A172 (cell line): Measurements from ENCODE around the gene UPK1B. TPM values are rescaled to one million over a fixed set of nuclear protein-coding genes. Genes with fewer than 3 reads are reported as not detected.
"Not testable (repeated sequence)": the region's sequence is repeated elsewhere in the genome, so short reads cannot be mapped to it uniquely, and the experiment has no call there.

Source experiments
- DNase-seq: peaks from one replicate; pipeline ENCODE4 v3.0.0-alpha.2; 2015; ENCODE audit warnings: low spot score
- total RNA-seq: library from RNA; depleted of rRNA; stranded (reverse); fragments of >200 nt; shearing (Covaris generic); gene quantifications from 2 replicates; pipeline ENCODE4 v1.2.3, GENCODE V29; 2014

The UPK1B gene
- total RNA-seq, 1 experiment from 2014 or later, result not detected

DNA sequence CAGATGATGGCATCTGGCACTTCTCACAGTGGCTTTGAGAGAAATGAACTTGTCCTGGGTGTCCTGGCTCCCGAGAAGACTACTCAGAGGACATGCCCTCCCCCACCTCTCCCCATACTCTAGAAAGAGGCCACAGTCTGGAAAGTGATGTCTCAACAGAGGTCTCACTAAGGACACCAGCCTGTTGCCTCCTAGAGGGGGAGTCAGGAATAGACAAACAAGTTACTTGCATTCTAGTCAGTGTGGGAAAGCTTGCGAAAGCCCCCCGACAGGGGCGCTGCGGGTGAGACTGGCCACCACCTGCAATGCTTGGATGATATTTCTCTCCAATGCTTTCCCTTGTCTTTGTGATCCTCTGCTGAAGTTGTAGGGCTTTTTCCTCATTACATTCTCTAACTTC lies 50.1 kb downstream of the UPK1B start:
- no peak for DNase-seq

DNA sequence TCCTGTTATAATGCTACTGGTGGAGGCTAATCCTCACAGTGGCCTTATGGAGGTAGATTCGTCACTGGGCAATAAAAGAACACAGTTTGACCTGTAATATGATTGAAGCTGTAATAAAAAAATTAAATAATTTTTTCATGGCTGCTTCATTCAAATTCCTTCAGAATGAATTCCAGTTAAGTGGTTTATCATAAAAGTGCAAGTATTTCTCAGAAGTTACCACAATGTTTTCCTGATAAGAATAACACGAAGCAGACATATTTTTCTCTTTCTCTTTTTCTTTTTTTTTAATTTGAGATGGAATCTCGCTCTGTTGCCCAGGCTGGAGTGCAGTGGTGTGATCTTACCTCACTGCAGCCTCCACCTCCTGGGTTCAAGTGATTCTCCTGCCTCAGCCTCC lies 51.7 kb downstream of the UPK1B start:
- no peak for DNase-seq

DNA sequence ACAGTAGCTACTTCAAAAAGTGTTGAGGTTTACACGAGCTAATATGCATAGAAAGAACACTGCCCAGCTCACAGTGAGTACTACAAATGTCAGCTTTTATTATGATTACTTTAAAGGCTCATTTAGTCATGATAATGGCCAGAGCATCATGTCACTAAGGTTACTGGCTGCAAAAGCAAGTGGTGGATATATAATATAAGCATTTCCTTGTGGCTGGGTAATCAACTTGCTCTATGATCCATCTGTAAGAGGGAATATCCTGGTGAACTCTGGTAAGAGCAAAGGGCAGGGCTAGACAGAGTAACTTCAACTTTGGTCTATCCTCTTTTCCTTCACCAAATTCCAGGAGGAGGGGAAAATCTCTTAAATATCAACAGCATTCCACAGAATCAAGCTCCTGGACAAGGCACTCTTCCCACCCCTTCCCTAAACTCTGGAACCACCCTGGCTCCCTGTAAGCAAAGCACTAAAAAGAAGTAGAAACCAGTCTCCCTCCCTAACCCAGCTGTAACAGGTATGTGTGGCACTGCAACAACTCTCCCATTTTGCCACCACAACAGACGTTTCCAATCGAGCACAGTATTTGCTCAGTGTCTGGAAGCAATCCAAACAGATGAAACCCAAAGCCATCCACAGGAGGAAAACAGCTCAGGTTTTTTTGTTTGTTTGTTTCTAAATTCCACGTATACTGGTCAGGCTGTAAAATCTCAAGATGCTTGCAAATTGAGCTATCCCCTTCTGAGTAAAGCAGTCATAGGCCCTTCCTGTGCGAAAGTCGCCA lies 53.9 kb downstream of the UPK1B start:
- no peak for DNase-seq

DNA sequence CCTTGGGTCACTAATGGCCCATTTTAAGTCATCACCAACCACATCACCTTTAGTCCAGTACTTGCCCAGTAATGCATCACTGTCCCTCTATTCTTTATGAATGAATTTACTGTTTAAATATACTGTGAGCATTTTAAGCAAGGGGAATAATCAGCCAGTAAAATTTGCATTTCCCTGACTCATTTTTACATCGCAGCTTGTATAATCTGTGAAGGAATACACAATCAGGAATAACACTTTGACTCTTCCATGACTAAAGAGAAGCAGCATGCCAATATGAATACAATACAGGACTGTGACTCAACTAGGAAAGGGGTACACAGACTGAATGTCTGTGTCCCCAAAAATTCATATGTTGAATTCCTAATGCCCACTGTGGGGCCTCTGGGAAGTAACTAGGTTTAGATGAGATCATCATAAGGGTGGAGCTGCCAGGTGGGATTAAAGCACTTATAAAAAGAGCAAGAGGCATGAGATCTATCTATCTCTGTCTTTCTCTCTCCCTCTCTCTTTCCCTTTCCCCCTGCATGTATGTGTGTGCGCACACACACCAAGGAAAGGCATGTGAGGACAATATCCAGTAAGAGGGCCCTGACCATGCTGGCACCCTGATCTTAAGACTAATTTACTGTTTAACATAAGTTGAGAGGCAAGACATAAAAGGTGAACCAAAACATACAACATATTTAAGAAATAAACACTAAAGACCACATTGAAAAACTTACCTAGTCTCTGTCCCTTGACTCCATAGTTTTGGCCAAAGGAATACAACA lies 55.2 kb downstream of the UPK1B start:
- DNase-seq, result no peak

DNA sequence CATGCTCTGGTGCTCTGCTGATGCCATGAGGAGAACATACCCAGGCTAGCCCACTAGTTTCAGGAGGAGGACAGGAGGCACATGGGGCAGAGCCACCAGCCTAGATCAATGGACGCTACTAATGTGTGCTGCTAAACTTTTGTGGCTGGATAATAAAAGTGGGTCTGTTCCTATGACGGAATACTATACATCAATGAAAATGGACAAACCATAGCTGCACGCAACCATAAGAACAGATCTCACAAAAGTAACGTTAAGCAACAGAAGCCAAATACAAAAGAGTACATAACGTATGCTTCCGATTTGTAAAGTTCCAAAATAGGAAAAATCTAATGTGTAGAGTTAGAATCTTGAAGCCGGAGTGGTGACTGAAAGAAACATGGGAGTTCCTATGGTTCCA lies 55.8 kb downstream of the UPK1B start:
- no peak for DNase-seq

DNA sequence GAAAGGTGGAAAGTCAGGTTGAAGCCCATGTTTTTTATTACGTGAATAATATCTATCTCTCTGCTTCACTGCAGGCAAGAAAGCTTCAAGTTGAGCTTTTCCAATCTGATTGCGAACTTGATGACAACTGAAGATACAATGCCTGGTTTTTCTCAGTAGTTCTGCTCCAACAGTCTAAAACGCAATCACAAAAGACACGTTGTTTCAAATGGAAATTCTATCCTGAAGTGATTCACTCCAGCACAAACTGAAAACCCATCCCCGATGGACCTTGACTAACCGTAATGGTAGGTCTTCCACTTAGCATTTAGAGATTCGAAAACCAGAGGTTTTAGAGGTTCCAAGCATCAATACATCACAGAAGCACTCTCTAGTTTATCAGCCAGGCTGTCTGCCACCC lies 56.7 kb downstream of the UPK1B start:
- no peak for DNase-seq

DNA sequence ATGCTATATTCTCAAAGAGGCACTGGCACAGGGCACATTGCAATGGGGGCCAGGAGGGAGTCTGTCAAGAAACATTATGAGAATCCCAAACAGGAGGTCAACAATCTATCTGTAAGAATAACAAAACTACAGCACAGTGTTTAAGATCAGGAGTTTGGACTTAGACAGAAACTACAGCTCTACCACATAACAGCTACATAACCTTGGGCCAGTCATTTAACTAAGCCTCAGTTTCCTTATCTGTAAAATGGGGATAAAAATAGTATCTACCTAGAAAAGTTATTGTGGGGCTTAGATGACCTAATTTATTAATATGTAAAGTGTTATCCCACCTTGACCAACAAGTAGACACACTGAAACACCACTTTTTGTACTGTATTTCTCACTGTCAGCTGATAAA lies 57.3 kb downstream of the UPK1B start:
- no peak for DNase-seq

DNA sequence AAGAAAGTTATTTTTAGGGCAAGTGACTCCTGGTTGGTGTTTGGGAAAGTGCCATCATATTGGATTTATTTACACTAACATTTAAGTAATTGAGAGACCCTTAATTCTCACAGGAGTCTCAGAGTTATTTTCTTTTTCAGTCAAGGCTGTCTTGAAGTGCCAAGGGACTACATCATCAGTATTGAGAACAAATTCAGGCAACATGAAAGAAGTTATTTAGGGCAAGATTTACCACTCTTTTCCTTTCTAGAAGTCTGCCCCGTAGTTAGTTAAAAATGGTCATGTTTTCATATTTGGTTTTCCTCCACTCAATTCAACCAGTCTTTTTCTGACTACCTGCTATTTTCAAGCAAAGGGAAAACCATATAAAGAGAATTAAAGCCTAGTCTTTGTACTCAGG lies 61.2 kb downstream of the UPK1B start:
- DNase-seq, result no peak

DNA sequence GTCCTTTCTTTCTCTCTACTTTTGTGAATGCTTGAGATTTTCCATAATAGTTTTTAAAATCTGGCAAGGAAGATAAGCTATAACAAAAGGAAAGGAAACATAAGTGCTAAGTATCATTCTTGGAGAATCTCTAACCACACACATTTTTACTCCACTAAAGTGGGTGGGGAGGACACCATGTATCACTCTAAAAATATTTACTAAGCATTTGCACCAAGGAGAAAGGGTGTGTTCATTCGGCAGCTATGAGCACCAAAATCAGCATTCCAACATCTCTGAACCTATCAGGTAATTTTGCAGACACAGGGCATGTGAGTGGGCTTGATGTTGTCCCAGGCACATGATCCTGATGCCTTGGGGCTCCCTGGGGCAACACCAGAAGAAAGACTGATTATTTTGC lies 61.8 kb downstream of the UPK1B start:
- peak; percentile 73 for DNase-seq

DNA sequence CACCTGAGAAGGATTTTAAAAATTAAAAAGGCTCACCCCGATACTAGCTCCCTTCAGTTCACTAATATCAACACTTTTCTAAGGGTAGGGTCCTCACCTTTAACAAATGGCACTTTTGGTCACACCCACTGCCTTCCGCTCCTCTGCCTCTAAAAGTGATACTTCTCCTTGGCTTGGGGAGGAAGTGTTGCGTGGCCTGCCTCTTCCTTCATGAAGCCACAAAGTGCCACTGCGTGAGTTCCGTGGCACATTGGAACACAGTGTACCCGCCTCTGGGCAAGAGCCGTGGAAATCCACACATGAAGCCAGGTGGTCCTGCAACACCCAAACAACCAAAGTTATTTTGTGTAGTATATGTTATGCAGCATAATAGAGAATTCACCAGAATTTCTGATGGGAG lies 63.4 kb downstream of the UPK1B start:
- no peak for DNase-seq

DNA sequence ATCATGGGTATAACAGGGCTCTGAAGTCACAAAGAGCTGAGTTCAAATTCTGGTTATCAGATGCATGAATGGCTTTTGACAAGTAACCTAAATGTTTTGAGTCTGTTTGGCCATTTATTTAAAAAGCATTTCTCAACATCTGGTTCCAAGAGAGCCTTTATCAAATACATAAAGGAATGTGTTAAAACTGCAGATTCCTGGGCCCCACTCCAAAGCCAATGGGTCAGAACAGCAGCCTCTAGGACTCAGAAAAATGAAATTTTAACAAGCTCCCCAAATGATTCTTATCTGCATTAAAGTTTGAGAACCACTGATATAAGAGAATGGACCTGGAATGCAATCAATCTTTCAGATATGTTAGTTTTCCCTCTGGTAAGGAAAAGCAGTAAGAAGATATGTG lies 63.9 kb downstream of the UPK1B start:
- no peak for DNase-seq

DNA sequence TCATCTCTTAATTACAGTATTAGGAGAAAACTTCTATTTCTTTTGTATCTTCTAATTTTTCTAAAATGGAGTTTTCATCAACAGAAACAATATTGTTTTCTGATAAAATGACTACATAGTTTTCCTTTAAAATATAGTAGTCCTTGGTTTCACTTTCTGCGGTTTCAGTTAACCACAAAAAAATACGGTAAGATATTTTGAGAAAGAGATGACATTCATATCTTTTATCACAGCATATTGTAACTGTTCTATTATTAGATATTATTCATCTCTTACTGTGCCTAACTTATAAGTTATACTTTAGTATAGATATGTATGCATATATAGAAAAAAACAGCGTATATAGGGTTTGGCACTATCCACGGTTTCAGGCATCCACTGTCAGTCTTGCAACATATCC lies 65.0 kb downstream of the UPK1B start:
- DNase-seq, result no peak

DNA sequence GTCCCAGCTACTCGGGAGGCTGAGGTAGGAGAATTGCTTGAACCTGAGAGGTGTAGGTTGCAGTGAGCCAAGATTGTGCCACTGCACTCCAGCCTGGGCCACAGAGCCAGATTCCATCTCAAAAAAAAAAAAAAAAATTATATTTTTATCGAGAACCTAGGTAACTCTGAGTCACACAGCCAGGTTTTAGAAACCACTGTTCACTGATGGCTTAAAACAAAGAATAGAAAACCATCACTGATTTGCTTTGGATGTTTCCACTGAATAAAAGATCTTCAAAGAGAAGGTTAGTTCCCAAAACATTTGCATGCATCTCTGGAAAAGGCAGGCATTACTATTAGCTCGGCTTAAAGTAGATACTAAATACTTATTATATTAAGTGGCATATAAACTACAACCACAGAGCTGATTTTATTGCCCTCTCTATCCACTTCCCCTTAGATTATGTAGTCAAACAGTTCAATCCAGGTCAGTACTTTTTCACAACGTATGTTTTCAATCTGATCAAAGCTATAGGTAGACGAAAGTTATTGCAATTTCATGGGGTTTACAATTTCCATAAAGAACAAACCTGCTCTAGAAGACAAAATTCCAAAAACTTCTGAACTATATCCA lies 65.9 kb downstream of the UPK1B start:
- no peak for DNase-seq

DNA sequence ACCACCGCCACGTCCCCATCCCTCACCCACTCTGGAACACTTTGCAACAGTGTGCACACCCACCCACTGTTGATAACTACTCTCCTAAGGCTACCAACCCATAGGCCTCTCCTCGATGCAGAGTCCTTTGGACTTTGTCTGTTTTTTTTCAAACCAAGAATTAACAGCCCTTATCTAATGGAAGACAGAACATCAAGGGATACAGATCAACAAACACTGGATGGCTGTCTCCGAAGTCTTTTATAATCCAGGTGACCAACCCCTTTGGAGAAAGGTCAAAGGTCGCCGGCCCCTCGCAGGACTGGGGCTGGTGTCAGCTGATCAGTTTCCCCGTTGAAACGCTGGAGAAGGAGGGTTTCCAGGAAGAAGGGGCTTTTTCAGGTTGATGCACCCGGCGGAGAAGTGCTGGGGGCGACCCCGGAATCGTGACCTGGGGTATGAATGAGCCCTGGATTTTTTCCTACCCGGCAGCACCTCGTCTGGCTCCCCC lies 66.7 kb downstream of the UPK1B start:
- DNase-seq, result peak; percentile 13

DNA sequence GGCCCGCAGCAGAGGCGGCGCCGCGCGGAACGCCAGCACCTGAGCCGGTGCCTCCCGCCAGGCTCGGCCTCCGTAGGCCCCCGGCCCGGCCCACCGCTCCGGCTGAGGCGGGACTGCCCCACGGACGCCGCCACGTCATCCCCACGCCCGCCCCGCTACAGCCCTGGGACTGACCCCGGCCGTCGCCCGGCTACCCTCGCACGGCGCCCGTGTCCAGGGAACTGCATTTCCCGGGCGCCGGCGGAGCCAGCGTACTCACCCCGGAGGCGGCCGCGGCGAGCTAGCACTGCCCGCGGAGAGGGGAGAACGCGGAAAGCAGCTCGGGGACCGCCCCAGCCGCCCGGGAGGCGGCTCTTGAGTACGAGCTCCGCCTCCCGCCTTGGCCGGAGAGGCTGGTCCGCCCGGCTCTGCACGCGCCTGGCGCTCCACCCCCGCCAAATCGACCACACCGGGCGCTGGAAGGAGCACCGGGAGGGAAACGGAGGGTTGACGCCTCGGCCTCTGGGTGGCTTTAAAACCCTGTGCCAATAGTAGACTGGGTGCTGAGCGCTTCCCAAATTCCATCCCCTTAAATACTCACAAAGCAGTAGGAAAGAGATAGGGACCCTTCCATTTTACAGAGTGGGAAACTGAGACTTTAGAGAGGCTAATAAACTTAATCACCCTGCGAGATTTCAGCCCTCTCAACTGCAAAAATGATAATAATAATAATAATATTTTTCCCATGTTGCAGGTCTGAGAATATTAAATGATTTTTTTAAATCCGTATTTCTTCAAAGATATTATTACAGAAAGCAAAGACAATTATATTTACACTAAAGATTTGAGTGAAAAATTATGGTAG lies 67.4 kb downstream of the UPK1B start, which contains the start of gene B4GALT4:
Gene B4GALT4 (minus strand): TSS at position 288 of the 844 bp plus-strand sequence. CDS start 10,779 bp downstream, outside the sequence.
- DNase-seq, result peak; percentile 69

DNA sequence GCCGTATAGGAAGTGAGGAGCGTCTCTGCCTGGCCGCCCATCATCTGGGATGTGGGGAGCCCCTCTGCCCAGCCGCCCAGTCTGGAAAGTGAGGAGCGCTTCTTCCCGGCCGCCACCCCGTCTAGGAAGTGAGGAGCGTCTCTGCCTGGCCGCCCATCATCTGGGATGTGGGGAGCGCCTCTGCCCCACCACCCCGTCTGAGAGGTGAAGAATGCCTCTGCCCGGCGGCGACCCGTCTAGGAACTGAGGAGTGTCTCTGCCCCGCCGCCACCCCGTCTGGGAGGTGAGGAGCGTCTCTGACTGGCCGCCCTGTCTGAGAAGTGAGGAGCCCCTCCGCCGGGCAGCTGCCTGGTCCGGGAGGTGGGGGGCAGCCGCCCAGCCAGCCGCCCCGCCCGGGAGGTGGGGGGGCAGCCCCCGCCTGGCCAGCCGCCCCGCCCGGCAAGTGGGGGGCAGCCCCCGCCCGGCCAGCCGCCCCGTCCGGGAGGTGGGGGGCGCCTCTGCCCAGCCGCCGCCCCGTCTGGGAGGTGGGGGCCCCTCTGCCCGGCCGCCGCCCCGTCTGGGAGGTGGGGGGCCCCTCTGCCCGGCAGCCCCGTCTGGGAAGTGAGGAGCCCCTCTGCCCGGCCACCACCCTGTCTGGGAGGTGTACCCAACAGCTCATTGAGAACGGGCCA lies 69.1 kb downstream of the UPK1B start:
- DNase-seq, result not testable (repeated sequence)

DNA sequence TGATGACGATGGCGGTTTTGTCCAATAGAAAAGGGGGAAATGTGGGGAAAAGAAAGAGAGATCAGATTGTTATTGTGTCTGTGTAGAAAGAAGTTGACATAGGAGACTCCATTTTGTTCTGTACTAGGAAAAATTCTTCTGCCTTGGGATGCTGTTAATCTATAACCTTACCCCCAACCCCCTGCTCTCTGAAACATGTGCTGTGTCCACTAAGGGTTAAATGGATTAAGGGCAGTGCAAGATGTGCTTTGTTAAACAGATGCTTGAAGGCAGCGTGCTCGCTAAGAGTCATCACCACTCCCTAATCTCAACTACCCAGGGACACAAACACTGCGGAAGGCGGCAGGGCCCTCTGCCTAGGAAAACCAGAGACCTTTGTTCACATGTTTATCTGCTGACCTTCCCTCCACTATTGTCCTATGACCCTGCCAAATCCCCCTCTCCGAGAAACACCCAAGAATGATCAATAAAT lies 69.7 kb downstream of the UPK1B start:
- not testable (repeated sequence) for DNase-seq

DNA sequence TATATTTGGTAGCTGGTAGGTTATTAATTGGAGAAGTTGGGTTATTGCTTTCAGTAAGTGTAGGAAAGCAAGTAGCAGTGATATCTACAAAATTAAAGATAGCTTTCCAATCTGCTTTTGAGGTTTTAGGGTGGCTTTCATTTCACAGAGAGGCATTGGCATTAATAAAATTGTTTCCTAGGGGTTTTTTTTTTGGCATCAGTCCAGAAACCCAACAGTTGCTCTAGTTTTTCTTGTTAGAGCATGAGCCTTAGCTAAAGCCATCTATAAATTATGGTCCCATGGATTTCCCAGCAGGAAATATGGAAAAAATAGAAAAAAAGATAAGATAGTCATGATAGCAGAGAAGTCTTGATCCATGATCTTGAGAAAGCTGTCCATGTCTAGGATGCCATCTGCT lies 70.3 kb downstream of the UPK1B start:
- no peak for DNase-seq

DNA sequence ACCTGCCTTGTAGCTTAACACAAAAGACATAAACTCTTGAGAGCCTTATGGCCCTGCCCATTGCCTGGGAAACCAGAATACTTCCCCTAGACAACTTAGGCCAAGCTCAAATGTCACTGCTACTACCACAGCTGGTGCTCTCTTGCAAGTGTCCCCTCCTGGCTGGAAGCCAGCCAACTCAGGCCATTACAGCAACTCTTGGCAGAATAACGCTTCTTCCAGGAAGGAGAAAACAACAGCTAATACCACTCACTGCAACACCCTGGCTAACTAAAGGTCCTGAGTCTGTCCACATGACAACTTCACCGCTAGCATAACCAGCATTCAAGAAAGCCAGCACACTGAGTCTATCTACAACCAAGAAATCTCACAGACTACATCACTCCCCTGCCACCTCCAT lies 72.4 kb downstream of the UPK1B start:
- no peak for DNase-seq
